ENCODE measurements around the gene SEPTIN3.

SEPTIN3 gene, protein sequence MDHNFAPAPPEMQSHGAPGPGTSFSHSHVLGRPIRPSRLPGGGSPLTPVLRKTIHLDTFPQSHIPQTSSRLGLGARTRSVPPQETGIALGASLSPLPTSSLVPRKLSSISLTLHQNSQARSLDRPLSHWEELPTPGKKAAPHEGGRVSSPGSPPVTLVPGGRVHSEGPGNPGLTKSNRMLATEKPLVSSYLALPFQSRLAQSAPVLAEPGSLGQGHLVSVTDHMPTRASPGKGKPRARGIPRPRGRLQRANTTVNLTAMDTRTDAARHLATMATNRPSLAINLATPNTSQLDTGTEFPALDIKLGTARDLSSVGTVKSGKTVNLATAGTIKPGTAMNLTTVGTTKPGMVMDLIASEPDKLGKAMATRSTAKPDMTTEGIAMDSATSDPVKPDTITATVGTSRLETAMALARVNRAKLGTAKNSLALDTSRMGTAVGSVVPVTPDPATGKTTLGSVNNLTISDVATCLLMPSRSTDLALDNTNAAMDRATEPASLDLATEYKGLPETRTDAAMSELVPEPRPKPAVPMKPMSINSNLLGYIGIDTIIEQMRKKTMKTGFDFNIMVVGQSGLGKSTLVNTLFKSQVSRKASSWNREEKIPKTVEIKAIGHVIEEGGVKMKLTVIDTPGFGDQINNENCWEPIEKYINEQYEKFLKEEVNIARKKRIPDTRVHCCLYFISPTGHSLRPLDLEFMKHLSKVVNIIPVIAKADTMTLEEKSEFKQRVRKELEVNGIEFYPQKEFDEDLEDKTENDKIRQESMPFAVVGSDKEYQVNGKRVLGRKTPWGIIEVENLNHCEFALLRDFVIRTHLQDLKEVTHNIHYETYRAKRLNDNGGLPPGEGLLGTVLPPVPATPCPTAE

DNA sequence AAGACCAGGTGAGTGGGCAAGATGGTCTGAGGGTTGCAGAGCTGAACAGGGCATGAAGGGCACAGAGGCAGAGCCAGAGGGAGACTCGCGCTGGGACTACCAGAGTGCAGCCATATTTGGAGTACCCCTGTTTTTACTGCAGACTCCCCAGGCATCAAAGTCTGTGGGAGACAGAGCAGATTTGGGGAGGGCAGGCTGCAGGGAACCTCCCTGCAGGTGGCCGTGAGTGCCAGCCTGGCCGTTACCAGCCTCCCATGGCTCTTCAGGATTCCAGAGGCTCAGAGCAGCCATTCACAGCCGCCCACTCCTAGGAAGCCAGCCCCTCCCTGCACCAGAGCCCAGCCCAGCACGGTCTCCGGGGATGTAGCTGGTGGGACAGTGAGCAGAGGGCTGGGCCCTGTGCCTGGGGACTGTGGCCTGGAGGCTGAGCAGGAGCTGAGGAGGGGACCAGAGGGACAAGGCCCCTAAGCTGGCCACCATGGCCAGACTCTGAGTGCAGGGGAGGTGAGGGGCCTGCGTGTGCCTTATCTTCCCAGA lies at the start of gene SEPTIN3:
Gene SEPTIN3 (plus strand): TSS at position 334 of the 537 bp plus-strand sequence. CDS start 2,050 bp downstream, outside the sequence.
- no peak for DNase-seq (ENCODE audit: low spot score)

DNA sequence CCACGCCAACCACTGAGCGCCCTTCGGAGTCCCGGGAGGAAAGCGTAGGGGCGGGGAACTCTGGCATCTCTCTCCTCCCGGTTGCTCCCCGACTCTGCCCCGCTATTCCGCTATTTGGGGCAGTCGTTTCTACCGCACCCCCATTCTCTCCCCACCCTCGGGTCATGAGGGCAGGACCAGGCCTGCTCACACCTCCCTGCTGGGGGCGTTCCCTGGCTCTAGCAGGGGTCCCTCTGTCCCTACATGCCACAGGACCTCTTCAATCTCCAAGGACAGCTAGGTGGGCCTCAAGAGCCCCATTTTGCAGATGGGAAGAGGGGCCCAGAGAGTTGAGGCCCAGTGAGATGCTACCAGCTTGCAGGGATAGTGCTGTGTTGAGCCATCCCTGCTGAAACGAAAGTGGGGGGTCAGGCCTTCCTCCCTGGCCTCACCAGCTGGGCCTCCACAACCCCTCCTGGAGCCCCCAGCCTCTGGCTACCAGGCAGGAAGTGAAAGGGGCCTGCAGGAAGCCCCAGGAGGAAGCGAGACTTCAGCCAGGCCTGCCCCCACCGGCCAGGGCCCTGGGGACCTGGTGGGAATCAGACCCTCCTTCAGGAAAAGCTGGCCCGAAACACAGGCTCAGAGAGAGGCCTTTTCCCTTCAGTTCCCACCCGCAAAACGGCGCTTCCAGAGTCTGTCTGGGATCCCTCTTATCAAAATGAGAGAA lies 48.8 kb upstream of the SEPTIN3 start:
- DNase-seq (ENCODE audit: low spot score), result no peak

DNA sequence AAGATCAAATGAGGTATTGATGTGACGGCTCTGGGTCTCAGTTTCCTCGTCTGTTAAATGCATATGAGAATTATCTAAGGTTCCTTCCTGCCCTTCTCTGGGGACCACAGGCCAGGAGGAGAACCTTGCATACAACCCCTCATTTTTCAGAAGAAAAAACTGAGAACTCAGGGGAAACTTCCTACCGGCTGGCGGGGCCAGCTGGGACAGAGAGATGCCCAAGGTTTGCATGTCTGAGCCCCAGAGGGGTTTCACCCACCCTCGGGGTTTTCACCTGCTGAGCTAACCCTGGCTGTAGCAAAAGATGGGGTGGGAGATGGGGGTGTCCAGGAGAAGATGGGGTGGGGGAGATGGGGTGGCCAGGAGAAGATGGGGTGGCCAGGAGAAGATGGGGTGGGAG lies 46.9 kb upstream of the SEPTIN3 start:
- DNase-seq (ENCODE audit: low spot score), result no peak

DNA sequence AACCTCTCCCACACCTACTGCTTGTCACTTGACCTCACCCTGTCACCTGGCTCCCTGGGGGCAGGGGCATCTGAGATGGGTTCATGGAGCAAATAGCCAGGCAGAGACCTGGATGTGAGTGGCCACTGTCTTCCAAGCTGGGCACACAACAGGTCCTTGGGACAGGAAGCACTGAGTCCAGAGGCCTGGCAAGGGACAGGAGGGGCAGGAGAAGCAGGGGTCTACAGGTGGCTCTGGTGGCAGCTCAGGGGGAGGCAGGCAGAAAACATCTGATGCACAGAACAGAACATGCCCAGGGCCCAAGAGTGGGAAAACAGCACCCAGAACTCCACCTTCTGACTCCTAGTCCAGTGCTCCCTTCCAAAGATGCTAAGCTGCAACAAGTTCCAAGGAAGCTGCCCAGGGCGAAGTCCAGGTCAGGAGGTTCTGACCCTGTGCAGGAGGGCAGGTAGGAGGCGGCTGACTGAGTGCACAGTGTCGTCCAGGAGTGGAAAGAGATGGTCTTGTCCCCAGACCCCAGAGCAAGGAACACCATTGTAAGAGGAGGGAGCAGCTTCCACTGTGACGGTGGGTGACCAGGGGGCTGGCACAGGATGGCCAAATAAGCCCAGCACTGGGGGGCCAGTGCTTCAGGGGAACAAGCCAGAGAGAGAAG lies 46.2 kb upstream of the SEPTIN3 start:
- no peak for DNase-seq (ENCODE audit: low spot score)

DNA sequence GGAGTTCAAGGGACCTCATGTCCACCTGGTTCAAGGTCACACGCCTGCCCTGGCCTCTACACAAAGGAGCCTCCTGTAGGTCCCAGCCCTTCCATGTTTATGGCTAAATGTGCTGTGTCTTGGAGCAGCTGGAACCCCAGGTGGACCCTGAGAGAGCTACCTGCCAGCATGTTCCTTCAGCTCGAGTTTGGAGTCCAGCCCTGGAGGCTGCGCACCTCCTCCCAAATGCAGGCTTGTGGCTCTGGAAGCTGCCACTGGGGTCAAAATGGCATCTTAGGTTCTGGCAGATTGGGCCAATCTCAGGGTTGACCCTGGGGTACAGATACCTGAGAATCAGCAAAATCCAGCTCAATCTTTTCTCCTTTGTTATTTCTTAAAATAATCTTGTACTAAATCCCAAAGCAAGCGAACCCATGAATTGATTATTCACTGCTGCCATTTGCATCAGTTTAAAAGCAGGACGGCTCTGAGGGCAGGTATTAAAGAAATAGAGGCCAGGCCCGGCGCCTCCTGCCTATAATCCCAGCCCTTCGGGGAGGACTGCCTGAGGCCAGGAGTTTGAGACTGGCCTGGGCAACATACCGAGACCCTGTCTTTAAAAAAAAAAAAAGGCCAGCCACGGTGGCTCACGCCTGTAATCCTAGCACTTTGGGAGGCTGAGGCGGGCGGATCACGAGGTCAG lies 45.5 kb upstream of the SEPTIN3 start:
- no peak for DNase-seq (ENCODE audit: low spot score)

DNA sequence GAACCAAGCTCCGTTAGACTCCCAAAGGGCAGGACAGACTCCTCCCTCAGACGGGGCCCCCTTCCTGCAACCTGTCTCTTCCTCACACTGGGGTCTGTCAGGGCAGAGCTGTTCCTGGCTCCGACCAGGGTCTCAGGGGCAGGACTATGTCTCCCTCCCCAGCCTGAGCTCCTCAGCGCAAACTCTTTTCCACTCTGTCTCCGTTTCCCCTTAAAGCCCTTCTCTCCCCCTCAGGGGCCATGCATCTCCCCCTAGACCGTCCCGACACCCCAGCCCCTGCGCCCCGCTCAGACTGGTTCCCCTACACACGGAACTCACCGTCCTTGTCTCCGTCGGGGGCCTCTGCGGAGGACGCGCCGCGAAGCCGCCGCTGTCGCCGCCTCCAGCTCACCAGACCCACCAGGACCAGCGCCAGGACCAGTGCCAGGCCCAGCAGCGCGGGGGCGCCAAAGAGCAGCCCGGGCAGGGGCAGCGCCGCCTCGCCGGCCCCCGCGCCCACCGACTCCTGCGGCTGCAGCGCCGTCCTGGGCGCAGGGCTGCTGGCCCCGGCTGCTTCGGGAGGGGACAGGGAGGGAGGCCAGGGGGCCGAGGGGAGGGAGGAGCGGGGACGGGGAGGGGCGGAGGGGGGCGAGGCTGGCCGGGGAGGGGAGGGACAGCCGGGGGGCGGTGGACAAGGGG lies 43.3 kb upstream of the SEPTIN3 start:
- peak; percentile 40 for DNase-seq (ENCODE audit: low spot score)

DNA sequence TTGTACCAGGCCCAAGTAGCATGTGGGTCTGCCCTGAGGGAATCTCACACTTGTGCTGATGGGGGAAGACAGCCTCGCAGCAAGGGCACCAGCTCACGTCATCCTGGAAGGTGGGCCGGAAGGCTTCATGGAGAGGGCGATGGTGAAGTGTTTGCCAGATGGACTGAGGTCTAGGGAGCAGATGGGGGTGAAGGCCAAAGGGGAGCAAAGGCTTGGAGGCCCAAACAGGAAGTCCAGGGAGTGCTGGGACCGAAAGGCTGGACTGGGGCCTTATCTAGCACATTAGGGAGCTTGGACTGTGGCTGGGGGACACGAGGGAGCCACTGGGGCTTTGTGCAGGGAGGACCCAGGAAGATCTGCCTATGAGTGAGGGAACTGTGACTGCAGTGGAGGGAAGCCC lies 41.4 kb upstream of the SEPTIN3 start:
- no peak for DNase-seq (ENCODE audit: low spot score)

DNA sequence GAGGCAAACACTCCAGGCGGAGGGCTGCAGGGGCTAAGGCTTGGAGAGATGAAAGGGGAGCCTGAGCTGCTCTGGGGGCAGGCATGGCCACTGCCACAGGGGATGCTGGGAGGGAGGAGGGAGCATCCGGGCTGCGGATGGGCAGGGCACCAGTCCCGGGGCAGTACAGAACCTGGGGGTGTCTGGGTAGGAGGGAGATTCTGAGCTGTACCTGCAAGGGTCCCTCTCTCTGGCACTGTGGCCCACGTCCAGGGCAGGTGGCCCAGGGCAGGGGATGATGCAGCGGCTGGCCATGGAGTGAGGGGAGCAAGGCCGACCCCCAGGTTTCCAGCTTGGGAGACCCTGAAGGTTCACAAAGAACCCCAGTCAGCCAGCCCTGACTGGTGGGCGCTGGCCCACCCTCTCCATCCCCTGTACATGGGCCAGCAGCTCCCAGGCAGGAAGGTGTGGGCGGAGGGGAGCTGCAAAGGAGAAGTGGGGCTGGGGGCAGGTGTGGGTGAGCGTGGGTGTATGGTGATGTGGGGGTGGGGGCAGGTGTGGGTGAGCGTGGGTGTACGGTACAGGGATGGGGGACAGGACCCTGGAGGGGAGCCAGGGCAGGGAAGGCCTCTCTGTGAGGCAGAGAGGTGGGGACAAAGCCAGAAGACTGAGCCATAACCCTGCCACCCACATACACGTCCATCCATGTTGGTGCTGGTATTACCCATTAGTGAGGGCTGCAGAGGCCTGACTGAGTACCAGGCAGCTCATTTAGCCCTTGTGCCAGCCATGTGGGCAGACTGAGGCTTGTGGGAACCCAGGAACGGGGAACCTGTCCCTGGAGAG lies 40.4 kb upstream of the SEPTIN3 start:
- DNase-seq (ENCODE audit: low spot score), result no peak

DNA sequence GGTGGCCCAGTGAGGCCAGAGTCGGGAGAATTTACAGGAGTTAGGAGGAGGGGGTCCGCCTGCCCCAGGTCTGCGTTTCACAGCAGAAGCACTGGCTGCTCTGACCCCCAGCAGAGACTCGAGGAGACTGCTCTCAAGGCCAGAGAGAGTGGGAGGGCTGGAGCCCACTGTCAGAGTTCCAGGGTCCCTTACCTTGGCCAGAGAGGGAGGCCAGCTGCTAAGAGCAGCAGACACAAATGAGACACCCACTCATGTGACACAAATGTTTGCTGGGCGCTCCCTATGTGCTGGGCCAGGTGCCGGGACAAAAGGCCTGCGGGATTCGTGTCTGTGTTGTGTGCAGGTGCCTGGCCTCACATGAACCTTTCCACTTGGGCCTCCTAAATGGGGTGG lies 39.8 kb upstream of the SEPTIN3 start:
- DNase-seq (ENCODE audit: low spot score), result no peak

DNA sequence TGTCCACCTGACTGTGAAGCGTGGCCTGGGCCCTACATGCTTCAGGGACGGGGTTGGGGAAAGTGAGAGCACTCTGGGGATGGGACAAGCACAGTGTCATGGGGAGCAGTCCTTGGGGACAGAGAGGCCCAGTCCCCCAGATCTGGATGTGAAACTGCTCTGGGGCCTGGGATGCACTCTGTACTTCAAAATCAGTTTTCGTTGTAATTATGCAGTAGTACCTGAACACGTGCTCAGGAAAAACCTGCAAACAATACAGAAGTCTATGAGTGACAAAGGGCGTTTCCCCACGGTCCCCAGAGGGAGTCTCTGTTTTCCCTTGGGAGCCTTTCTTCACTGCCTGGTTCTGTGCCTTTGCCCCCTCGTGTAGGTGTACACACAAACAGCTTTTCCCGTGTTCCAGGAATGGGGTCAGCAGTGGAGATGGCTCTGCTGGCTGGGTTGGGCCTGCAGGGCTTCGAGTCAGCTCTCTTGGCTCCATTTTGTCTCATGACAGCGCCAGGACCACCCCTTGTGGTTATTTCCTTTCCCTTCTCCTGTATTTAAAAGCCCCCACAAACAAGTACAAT lies 37.5 kb upstream of the SEPTIN3 start:
- no peak for DNase-seq (ENCODE audit: low spot score)

DNA sequence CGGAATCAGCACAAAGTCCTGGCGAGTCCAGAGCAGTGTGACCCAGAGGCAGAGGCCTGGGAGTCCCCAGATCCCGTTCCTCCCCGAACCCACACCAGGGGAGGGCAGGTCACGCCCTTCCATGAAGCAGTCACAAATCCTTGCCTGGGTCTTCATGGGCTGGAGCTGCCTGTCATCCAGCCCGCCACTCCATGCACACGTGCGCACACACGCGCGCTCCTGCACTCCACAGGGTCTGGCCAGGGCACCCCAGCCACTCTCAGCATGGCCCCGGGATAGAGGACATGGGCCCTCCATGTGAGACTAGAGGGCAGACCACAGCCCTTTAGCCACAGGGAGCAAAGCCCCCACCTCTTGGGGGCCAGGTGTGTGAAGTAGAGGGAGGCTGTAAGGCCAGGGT lies 36.9 kb upstream of the SEPTIN3 start:
- no peak for DNase-seq (ENCODE audit: low spot score)

DNA sequence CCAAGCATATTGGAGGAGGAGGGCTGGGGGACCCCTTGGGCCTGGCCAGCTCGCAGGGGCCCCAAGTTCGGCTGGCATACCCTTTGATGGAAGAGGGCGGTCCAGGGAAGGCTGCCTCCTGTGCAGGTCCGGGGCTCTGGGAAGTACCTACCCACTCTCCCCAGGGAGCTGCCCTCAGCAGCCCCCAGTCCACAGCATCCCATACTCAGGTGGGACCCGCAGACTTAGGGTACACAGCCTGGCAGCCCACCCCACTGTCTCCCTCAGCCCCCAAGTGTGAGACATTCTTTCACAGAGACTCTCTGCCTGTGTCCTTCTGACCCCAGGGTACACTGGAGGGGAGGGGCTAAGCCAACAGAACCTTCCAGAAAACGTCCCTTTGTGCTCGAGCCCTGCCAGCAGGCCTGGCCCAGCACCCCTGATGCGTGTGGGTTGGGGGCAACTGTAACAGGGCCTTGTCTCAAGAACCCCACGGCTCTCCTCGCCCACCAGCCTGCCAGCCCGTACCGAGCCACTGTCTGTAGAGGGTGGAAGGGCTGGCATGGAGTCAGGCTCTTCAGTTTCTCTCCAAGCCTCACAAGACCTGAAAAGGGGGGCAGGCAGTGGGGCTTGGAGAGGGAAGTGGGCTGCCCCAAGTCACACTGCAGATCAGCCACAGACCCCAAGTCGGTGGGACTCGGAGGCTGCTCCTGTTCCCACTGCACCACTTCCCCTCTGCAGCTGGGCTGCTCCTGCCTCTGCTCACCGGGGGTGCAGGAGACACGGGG lies 35.6 kb upstream of the SEPTIN3 start:
- DNase-seq (ENCODE audit: low spot score), result no peak

DNA sequence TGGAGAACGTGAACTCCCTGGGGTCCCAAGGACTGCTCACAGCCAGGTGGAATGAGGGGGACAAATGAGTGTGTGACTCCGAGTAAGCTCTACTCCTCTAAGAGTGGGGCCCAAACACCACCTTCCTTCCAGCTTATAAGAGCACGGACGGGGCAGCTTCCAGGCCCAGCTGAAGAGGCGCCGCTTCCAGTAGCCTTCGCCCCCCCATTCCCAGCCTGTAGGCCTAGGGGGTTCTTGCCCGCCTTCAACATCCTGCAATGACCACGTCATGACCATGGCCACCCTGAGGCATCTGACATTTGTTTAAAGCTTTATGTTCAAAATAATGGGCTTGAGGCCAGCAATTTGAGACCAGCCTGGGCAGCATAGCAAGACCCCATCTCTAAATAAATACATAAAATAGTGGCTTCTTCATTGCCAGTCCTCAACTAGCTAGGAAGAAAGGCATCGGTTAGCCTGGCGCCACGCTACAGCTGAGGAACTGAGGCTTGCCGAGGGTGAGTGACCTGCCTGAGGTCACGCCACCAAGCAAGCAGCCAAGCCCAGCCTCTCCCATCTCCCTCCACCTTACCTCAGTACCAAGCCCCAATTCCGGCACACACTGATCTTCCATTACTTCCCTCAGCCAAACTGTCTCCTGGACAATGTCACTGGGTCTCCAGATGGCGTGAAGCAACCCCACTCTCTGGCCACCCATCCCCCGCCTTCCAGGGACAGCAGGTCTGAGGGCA lies 34.8 kb upstream of the SEPTIN3 start:
- DNase-seq (ENCODE audit: low spot score), result no peak

DNA sequence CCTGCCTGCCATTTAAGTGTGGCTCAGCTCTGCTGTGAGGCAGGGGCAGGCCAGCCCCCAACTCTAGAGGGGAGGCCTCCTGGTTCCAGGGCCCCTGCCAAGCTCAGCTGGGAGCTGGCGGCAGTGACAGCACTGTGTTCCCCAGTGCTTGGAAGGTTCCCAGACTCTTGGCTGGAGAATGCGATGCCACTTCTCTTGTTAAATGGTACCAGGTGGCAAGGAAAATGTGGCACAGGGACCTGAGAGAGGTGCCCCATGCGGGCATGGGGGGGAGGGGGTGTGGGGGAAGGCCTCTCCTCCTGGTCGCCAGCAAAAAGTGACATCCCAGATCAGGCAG lies 34.3 kb upstream of the SEPTIN3 start:
- DNase-seq (ENCODE audit: low spot score), result no peak

DNA sequence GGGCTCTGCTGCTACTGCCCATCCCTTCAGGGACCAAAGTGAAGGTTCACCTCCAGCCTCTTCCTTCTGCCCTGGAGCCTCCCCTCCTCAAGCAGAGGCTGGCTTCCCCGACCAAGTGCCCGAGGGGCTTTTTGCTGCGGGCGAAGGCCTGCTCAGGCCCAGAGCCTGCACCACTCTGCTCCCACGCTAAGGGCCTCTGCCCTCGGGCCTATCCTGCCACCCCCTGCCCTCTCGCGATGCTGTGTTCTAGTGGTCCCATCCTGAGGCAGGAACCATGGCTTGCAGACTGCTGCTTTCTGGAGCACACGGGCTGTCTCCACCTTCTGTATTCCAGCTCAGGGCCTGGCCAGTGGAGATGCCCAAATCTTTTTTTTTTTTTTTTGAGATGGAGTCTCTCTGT lies 33.7 kb upstream of the SEPTIN3 start:
- no peak for DNase-seq (ENCODE audit: low spot score)

DNA sequence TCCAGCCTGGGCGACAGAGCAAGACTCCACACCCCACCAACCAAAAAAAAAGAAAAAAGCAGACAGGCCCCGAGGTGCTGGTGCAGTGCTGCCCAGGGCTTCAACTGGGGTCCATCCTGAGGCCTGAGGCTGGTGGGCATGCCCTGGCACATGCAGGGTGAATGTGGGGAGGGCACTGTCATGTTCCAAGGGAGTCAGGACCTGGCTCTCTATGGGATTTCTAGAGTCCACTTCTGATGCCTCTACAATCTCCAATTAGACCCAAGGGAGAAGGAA lies 32.4 kb upstream of the SEPTIN3 start:
- DNase-seq (ENCODE audit: low spot score), result no peak

DNA sequence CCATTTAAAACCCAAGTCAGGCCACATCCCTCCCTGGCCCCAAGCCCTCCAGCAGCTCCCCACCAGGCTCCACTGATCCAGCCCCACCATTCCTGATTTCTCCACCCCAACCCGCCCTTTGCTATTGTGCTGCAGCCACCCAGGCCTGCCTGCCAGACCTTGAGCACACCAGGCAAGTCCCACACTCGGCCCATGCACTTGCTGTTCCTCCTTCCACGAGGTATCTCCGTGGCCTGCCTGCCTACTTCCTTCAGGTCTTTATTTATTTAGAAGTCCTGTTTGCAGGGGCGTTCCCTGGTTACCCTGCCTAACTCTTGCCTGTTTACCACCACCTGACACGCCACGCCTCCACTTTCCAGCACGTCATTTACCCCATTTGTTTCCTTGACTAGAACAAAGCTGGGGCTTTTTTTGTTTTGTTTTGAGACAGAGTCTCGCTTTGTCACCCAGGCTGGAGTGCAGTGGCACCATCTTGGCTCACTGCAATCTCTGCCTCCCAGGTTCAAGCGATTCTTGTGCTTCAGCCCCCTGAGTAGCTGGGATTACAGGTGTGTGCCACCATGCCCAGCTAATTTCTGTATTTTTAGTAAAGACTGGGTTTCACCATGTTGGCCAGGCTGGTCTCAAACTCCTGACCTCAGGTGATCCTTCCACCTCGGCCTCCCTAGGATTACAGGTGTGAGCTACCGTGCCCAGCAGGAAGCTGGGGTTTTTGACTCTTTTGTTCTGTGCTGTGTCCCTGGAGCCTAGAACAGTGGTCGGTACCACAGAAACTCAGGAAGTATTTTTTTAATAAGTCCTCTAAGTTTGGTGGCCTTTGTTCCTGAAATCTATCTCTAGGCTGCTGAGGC lies 29.0 kb upstream of the SEPTIN3 start:
- no peak for DNase-seq (ENCODE audit: low spot score)
